Spleen (tissue), 11 donors: ENCODE measurements around the gene MNX1. TPM values are rescaled to one million over a fixed set of nuclear protein-coding genes. Genes with fewer than 3 reads are reported as not detected.

ENCODE experiments used
- DNase-seq: peaks from one replicate; pipeline ENCODE4 v3.0.0-alpha.2; 2020
- H3K27ac ChIP-seq, 8 donors: fragments of 200-600 bp; sonication (generic) in 7 of 8; 1 replicate in 4 of 8; 2 replicates in 4 of 8; pipeline versions ENCODE4 v1.5.0 to v1.8.0; 2016 to 2021; ENCODE audit warnings: inconsistent platforms in 4 of 8, mild to moderate bottlenecking in 4 of 8, moderate library complexity in 1 of 8
- H3K27me3 ChIP-seq, 7 donors: fragments of 200-600 bp; sonication (generic) in 6 of 7; replicated peaks in 1 of 7; 1 replicate in 4 of 7; 2 replicates in 3 of 7; pipeline versions ENCODE4 v1.5.0 to v1.8.0; 2016 to 2021; ENCODE audit warnings: inconsistent platforms in 3 of 7, mild to moderate bottlenecking in 1 of 7
- H3K36me3 ChIP-seq, 6 donors: fragments of 200-600 bp; sonication (generic) in 5 of 6; 1 replicate in 4 of 6; 2 replicates in 2 of 6; pipeline versions ENCODE4 v1.5.0 to v1.8.0; 2016 to 2021; ENCODE audit warnings: inconsistent platforms in 2 of 6
- H3K4me1 ChIP-seq, 6 donors: fragments of 200-600 bp; sonication (generic) in 5 of 6; 1 replicate in 3 of 6; 2 replicates in 3 of 6; pipeline versions ENCODE4 v1.5.0 to v1.8.0; 2016 to 2021; ENCODE audit warnings: inconsistent platforms in 3 of 6
- H3K4me3 ChIP-seq, 8 donors: fragments of 200-600 bp; sonication (generic) in 7 of 8; 1 replicate in 4 of 8; 2 replicates in 4 of 8; pipeline versions ENCODE4 v1.5.0 to v1.8.0; 2016 to 2021; ENCODE audit warnings: inconsistent platforms in 4 of 8, mild to moderate bottlenecking in 4 of 8, moderate library complexity in 2 of 8
- H3K9me3 ChIP-seq, 8 donors: fragments of 200-600 bp; sonication (generic) in 7 of 8; 1 replicate in 4 of 8; 2 replicates in 4 of 8; pipeline versions ENCODE4 v1.5.0 to v1.8.0; 2016 to 2021; ENCODE audit warnings: inconsistent platforms in 4 of 8
- POLR2A ChIP-seq, 3 donors: fragments of 450-650 bp; IDR thresholded peaks; one replicate each; pipeline ENCODE4 v1.5.1; 2017; ENCODE audit warnings: antibody characterized with exemption in 3 of 3, mild to moderate bottlenecking in 1 of 3
- POLR2AphosphoS5 ChIP-seq, 3 donors: sonication (generic); formaldehyde crosslinking; IDR thresholded peaks; one replicate each; pipeline ENCODE4 v1.5.1; 2017; ENCODE audit warnings: antibody characterized with exemption in 3 of 3
- WGBS, 5 donors: extraction: QIAGEN DNeasy Blood & Tissue Kit in 3 of 5; methylation state at CpG; one replicate each; pipeline versions ENCODE4 v1.1.5 to v1.1.7; 2013 to 2018; 5-methylcytosine and 5-hydroxymethylcytosine counted together
- intact Hi-C: fragments of 100-400 bp; cut with DNase I; formaldehyde crosslinking; loops from one replicate; pipeline ENCODE4 v1.15.0; 2023; ENCODE audit warnings: low total_unique reads
- polyA plus RNA-seq, 3 donors: library from polyadenylated mRNA; stranded (reverse); fragments of 200-250 nt; gene quantifications; one replicate each; pipeline ENCODE4 v1.2.1, GENCODE V29; 2013
- total RNA-seq, 7 donors: library from RNA; depleted of rRNA in 3 of 7; stranded (reverse); fragments of >200 nt in 3 of 7; fragmentation: NEBNext Ultra II Directional in 4 of 7; extraction: Animal tissue kit (Norgen Biotek cat#: 25700) in 4 of 7; gene quantifications; one replicate each; pipeline versions ENCODE4 v1.1.0 to v1.2.1, GENCODE V29; 2016 to 2021
- TF ChIP-seq, protein P1 (sequence below), 11 experiments: fragments of 200-600 bp in 7 of 11; fragments of 450-650 bp in 4 of 11; sonication (generic) in 4 of 11; IDR thresholded peaks in 8 of 11; conservative IDR thresholded peaks in 3 of 11; 1 replicate in 7 of 11; 2 replicates in 4 of 11; pipeline versions ENCODE4 v1.4.0 to v1.8.0; 2016 to 2021; ENCODE audit warnings: antibody characterized with exemption in 11 of 11, inconsistent platforms in 4 of 11, mild to moderate bottlenecking in 1 of 11
- donor health status: healthy with polysubstance abuse.
- donor health status: DM: no; HTN: no; CAD: no; lungs with moderate emphysema.
- donor health status: DM: no; HTN: no; CAD: no.
- donor health status: Bipolar disorder and iron deficiency.
- donor health status: healthy.
- donor health status: DM: no; HTN: no; CAD: no.
- donor health status: DM: yes; HTN: yes; CAD: no.

The MNX1 gene
- total and polyA plus RNA-seq, 10 donors, result 0.85 TPM; not detected in 9

DNA sequence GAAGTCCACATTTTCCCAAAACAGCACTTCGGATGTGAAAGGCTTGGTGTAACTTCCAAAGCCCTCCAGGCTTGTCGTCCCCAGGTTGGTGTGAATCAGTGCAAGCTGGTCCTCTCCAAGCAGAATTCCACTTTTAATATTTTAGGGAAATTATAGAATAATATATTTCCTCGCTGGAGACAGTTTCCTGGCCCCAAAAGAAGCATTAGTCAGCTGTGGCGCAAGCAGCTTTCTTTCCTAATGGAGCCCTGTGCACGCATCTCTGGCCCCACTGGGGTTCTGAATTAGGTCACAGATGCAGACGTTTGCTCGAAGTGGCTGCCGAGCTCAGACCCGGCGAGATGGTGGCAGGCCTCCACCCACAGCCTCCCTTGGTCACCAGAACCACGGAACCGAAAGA is 33.3 kb upstream of the MNX1 start:
- TF ChIP-seq POLR2AphosphoS5 (IDR thresholded peaks at IDR 0.05) (no peak), POLR2A (IDR thresholded peaks at IDR 0.05) (no peak)
- TF ChIP-seq, protein P1, sequence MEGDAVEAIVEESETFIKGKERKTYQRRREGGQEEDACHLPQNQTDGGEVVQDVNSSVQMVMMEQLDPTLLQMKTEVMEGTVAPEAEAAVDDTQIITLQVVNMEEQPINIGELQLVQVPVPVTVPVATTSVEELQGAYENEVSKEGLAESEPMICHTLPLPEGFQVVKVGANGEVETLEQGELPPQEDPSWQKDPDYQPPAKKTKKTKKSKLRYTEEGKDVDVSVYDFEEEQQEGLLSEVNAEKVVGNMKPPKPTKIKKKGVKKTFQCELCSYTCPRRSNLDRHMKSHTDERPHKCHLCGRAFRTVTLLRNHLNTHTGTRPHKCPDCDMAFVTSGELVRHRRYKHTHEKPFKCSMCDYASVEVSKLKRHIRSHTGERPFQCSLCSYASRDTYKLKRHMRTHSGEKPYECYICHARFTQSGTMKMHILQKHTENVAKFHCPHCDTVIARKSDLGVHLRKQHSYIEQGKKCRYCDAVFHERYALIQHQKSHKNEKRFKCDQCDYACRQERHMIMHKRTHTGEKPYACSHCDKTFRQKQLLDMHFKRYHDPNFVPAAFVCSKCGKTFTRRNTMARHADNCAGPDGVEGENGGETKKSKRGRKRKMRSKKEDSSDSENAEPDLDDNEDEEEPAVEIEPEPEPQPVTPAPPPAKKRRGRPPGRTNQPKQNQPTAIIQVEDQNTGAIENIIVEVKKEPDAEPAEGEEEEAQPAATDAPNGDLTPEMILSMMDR (IDR thresholded peaks at IDR 0.05 in 8 of 11, conservative IDR thresholded peaks at IDR 0.05 in 3 of 11), result no peak
- Histone ChIP-seq H3K36me3 (no peaks in the 10 kb centered on the region), H3K4me3 (no peak overlapping the region), H3K27ac (no peak overlapping the region), H3K9me3 (peaks cover 0 to 4% (median 0%) of the 10 kb centered on the region in 8 donors), H3K27me3 (peaks cover 0 to 18% (median 0%) of the 10 kb centered on the region in 7 donors), H3K4me1 (no peaks in the 10 kb centered on the region)
- WGBS, 5 donors, result 58 to 78% (median 69%) methylated on average over 12 of the region's 12 CpGs
- intact Hi-C loops, result no loop called here
- no peak for DNase-seq

DNA sequence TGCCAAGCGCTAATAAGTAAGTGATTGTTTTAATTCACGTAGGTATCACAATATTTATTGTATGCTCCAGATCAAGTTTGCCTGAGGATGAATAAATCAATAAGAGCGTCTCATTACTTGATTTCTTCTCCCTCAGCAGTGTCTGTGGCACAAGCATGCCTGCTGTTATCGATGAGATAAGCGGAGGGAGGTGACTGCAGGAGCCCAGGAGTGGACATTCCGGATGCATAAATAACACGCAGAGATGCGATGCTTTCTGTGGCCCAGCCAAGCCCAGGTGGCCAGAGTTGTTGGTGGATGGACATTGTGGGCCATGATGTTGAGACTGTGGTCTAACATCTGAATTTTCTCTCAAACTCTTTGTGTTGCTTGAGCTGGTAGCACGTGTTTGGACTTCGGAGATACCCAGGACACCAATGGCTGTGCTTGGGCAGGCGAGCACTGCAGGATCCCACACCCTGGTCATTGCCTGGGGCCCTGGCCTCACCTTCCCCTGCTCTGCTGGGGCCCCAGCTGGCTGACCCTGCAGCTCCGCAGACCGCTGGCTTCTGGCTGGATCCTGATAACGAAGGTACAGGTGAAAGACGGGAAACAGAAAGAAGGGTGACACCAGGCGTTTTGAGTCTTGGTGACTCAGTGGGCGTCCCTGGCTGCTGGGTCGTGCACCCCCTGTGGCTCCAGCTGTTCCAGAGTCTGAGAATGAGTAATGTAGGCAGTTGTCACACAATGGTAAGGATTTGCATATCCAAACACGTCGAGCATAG is 31.2 kb upstream of the MNX1 start:
- H3K27me3 ChIP-seq, result peaks cover 0 to 36% (median 0%) of the 10 kb centered on the region in 7 donors
- peaks cover 0 to 4% (median 0%) of the 10 kb centered on the region in 8 donors for H3K9me3 ChIP-seq
- H3K4me1 ChIP-seq, result no peaks in the 10 kb centered on the region
- TF ChIP-seq, protein P1 (IDR thresholded peaks at IDR 0.05 in 8 of 11, conservative IDR thresholded peaks at IDR 0.05 in 3 of 11), result no peak
- TF ChIP-seq POLR2AphosphoS5 (IDR thresholded peaks at IDR 0.05) (no peak), POLR2A (IDR thresholded peaks at IDR 0.05) (no peak)
- no peak overlapping the region for H3K4me3 ChIP-seq
- no peak overlapping the region for H3K27ac ChIP-seq
- DNase-seq, result no peak
- intact Hi-C loops, result no loop called here
- H3K36me3 ChIP-seq, result no peaks in the 10 kb centered on the region
- 80 to 86% (median 84%) methylated on average over 20 of the region's 20 CpGs for WGBS, 5 donors

GRCh38 chr7:157041004-157041403 is 30.5 kb upstream of the MNX1 start:
- 55 to 66% (median 61%) methylated on average over 12 to 13 of the region's 13 CpGs for WGBS, 5 donors
- Histone ChIP-seq H3K27me3 (peaks cover 0 to 41% (median 0%) of the 10 kb centered on the region in 7 donors), H3K9me3 (peaks cover 0 to 9% (median 0%) of the 10 kb centered on the region in 8 donors), H3K27ac (no peak overlapping the region), H3K4me1 (no peaks in the 10 kb centered on the region), H3K4me3 (no peak overlapping the region), H3K36me3 (no peaks in the 10 kb centered on the region)
- no peak for DNase-seq
- TF ChIP-seq POLR2AphosphoS5 (IDR thresholded peaks at IDR 0.05) (no peak), POLR2A (IDR thresholded peaks at IDR 0.05) (no peak)
- TF ChIP-seq, protein P1 (IDR thresholded peaks at IDR 0.05 in 8 of 11, conservative IDR thresholded peaks at IDR 0.05 in 3 of 11), result no peak
- intact Hi-C loops, result no loop called here

DNA sequence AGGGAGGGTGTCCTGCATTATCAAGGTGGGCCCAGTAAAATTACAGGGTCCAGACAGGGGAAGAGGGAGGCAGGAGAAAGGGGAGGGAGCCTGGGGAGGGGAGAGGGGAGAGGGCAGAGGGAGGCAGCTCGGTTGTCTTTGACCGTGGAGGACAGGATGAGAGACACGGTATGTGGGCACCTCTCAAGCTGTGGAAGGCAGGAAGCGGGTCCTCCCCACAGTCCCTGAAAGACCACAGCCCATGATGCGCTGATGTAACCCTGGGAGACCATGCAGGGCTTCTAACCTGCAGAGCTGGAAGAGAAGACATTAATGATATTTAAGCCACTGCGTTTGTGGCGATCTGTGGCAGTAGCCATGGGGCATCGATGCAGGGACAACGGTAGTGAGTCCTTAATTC is 27.2 kb upstream of the MNX1 start:
- H3K36me3 ChIP-seq, result no peaks in the 10 kb centered on the region
- WGBS, 5 donors, result 71 to 76% (median 72%) methylated on average over 9 of the region's 9 CpGs
- no peak for DNase-seq
- H3K4me3 ChIP-seq, result no peak overlapping the region
- H3K9me3 ChIP-seq, result peaks cover 0 to 16% (median 0%) of the 10 kb centered on the region in 8 donors
- intact Hi-C loops, result no loop called here
- no peak for TF ChIP-seq POLR2A (IDR thresholded peaks at IDR 0.05)
- no peak for TF ChIP-seq POLR2AphosphoS5 (IDR thresholded peaks at IDR 0.05)
- TF ChIP-seq, protein P1 (IDR thresholded peaks at IDR 0.05 in 8 of 11, conservative IDR thresholded peaks at IDR 0.05 in 3 of 11), result no peak
- no peak overlapping the region for H3K27ac ChIP-seq
- H3K4me1 ChIP-seq, result no peaks in the 10 kb centered on the region
- H3K27me3 ChIP-seq, result peaks cover 0 to 61% (median 1%) of the 10 kb centered on the region in 7 donors
